ENCODE data around the gene ASB2.

ASB2 gene

GRCh38 chr14:93978735-93979134 lies 2.4 kb upstream of the ASB2 start:
- DNase-seq = no peak

DNA sequence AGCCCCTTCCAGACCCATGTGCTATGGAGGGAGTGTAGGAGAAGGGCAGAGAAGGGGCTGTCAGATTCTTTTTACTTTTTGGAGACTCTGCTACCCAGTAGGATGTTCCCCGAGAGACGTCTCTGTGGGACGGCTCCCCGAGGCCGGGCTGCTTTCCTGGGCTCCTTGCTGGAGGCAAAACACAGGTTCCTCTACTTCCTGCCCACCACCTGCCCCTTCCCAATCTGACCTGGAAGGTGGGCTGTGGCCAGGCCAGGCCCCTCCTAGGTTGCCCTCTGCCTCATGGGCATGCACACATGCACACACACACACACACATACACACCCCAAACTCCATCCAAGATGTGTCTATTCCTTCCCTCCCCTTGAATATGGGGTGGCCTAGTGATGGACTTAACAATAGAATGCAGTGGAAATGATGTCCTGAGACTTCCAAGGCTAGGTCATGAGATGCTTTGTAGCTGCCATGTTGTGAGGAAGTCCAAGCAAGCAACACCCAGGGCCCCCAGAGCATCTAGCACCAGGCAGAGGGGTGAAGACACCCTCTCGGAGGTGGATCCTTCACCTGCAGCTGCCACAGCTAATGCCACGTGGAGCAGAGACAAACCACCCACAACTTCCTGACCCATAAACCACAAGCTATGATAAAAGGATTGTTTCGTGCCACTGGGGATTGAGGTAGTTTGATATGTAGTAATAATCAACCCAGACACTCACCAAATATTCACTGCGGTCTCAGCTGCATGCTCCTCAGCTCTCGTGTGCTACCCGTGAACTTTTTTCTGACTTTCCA lies 1.6 kb upstream of the ASB2 start:
- DNase-seq = peak; percentile 84

DNA sequence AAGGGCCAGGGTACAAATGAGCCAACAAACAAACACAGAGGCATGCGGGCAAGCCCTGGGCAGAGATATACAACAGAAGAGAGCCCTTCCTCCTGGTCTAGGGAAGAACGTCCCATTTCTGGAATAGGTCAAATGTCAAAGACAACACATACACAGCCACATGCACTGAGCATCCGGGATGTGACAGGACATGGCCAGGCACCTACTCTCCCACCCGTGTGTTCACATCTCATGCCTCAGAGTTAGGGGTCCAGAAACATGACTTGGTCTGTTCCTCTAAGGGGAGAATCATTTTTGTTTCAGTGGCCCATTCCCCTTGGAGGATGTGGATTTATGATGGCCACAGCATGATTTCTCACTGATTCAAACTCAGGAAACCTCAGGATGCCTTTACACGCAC lies 801 bp upstream of the ASB2 start:
- DNase-seq = no peak

GRCh38 chr14:93975791-93976476 lies 436 bp downstream of the ASB2 start:
- peak; percentile 28 for DNase-seq

DNA sequence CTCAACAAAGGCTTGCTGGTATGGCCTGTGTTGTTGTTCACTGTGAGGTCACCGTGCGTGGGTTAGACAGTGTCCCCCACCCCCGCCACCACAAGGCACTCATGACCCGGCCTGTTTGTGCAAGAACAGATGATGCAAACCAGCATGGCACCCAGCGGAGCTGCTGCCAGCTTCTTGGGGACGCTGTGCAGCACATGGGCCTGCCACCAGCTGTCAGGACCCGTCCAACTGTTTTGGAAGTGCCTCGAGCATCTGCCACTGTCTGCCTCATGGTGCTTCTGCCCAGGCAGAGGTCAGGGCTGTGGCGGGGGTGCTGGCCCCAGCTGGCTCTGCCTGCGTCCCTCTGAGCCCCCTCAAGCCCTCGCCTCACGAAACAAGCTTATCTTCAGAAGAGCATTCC lies 1.5 kb downstream of the ASB2 start:
- DNase-seq = no peak

DNA sequence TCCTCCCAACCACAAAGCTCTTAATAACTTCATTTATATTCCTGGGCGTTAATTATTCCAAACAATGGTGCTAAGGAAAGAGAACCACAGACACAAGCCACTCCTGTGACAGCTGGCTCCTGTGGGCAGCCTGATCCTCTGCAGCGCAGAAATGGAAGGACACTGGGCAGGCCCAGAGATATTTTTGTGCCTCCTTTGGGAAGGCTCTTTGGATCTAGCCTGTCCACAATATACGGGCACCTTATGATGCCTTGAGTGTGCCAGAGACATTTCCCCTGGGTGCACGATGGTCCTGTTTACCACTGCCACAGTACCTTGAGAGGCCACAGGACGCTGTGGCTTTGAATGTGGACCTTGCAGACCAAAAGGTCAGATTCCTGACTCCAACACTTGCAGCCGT lies 2.1 kb downstream of the ASB2 start:
- DNase-seq = no peak

DNA sequence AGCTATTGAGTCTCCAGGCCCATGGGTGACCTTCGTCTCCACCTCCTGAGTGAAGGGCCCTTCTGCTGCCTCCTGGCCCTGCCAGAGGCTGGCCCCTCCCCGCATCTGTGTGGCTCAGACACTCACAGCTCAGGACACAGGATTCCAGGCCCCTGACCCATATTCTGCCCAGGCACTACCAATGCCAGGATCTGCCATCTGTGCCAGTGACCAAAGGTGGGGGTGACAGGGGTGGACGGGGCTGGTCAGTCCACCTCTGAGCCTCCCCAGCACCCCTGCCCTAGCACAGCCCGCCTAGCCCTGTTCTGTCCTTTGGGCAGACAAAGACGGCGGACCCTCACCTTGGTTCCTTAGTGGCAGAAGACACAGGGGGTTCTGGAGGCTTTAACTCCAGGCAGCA lies 2.8 kb downstream of the ASB2 start:
- DNase-seq = no peak

GRCh38 chr14:93972618-93973205 lies 3.7 kb downstream of the ASB2 start:
- no peak for DNase-seq

GRCh38 chr14:93971635-93972027 lies 4.7 kb downstream of the ASB2 start:
- DNase-seq = no peak

DNA sequence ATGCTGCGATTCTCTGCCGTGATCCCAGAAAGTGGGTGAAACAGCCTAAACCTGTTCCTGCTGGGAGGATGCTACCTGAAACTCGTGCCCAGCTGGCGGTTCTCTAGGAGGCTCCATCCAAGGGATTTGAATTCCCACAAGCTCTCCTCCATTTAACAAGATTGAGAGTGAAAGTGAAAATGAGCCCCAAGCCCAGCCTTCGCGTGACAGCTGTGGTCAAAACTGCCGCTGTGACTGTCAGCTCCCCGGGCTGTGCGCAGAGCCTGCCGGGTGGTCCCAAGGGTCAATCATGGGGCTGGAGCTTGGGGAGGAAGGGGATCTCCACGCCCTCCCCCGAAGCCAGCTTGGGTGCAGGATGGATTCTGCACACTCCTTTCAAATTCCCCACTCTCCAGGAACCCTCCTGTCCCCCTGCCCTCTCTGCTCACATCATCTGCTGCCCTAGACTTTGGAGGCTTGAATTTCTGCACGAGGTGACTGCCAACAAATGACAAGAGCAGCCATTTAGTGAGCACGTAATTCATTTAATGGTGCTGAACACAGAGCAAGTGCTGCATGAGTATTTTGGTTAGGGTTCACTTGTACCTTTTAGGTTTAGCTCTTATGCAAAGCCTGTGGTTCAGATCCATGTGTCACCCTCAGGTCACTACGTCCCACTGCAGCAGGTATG lies 5.3 kb downstream of the ASB2 start:
- peak; percentile 54 for DNase-seq

DNA sequence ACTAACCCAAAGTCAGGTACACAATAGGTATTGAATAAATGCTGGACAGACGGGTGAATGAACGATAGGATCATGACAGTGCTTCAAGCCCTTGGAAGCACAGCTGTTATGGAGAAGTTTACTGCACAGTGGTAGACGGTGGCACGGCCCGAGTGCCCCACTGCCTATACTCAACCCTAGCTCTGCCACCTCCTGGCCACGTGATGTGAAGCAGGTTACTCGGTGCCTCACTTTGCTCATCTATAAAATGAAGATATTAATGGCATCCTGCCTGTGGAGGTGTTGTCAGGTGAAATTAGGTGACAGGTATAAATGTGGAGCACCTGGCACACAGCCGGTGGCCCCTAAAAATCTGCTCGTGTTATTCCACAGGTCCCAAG lies 5.8 kb downstream of the ASB2 start:
- DNase-seq = peak; percentile 82

GRCh38 chr14:93969082-93969828 lies 7.1 kb downstream of the ASB2 start:
- no peak for DNase-seq

GRCh38 chr14:93967637-93968250 lies 8.6 kb downstream of the ASB2 start:
- DNase-seq = peak; percentile 27

DNA sequence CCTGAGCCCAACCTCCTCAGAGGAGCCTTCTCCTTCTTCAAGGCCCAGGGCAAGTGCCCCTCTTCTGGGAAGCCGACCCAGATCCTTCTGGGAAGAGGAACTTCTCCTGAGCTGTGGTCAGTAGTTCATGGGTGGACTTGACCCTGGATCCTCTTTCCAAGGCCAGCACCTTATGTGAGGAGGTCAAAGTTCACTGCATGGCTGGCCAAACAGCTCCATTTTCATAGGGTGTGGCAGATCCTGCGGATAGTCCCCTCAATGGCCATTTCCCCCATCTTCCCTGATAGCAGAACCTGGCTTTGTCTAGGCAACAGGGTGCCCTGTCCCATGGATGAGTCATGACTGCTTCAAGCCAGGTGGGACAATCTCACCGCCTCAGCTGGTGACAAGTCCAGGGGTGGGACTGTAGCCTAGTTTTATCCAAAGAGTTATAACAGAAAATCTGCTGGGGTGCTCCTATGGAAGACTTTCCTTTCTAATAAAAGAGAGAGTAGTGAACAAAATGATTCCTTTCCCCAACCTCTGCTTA lies 10.4 kb downstream of the ASB2 start:
- DNase-seq = no peak

DNA sequence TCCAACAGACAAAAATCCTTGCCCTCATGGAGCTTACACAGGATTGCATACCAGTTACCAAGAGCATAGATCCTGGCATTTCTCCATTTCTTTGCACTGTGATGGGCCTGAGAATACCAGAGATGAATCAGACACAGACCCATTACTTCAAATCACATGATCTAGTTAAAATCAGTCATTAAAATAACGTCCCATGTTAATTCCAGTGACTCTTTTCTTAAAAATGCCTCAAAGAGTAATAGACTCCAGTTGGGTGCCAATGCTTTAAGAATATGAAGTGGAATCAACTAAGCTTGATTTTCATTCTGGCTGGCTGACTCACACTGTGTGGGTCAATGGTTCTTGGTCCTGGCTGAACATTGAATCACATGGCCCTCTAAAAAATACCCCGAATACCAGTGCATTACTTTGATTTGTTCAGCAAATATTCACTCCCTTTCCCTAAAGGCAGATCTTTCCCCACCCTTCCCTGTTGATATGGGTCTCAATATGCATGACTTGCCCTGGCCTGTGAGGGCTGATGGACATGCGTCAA lies 11.0 kb downstream of the ASB2 start:
- no peak for DNase-seq

DNA sequence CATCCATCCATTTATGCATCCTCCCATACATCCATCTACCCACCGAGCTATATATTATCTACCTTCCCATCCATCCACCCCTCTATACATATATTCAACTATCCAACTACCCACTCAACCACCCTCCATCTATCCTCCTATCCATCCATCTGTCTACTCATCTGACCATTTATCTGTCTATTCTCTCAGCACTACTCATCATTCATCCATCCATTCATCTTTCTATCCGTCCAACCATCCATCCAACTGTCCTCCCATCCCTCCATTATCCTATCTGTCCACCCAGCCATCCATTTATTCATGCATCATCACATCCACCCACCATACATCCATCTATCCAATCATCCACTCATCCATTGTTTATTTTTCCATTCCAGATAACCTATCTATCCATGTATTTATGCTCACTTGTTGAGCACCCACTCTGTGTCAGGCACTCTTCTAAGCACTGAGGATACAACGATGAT lies 11.5 kb downstream of the ASB2 start:
- no peak for DNase-seq

DNA sequence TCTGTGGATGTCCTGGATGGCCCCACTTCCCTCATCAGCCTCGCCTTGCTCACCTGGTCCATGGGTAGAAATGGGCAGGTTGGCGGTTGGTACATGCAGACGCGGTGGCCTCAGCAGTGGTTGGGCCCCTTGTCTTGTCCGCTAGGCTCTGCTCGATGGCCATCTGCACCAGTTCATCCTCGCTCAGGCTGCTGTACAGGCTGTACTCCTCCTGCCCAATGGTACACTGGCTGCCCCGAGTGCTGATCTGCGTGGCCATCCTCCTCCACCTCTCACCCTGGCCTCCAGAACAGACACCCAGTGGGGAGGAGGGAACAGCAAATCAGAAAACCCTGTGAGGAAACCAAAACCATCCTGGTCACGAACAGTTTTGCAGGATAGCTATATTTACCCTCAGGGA lies 12.1 kb downstream of the ASB2 start:
- no peak for DNase-seq

DNA sequence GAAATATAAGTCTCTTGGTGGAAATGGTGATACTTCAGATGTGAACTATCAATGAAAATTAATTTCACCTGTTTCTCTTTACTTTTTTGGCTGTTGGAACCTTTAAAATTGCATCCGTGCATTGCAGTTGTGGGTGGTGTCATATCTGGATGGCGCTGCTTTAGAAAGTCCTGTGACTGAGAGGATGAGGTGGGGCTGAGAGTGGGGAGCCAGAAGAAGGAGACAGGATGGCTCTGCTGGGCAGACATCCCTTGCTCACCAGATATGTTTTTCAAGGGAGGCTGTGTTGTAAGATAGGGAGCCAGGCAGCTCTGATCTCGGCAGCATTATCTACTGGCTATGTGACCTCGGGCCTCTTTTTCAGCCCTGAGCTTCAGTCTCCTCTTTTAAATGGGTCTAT lies 12.7 kb downstream of the ASB2 start:
- DNase-seq = peak; percentile 18

GRCh38 chr14:93962701-93963601 lies 13.4 kb downstream of the ASB2 start:
- DNase-seq = peak; percentile 73

DNA sequence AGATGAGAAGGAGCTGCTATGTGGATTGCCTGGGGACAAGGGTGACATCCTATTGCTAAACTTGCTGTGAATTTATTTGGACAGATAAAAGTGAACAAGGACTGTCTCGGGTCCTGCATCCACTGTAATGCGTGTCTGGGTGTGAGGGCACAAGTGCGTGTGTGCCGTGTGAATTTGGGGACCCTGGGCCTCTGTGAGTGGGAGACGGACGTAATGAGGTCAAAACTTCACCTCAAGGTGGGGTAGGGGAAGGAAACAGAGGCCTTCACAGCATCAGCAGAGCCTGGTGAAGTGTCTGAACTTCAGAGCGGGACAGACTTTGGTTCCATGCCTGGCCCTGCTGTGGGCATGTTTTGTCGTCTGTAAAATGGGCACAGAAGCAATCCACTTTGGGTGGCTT lies 14.8 kb downstream of the ASB2 start:
- no peak for DNase-seq

Measured in CD4-positive, alpha-beta T cell treated with Interleukin-17A for 1 hour (primary cell).